Activated T-cell treated with anti-CD3 and anti-CD28 coated beads for 24 hours (primary cell): ENCODE results near the gene HMGN5.

Source experiments
- DNase-seq: peaks from one replicate; pipeline ENCODE4 v3.0.0-alpha.2; 2020; ENCODE audit warnings: low read depth

Gene HMGN5

GRCh38 chrX:81201671-81202455, at the start of gene HMGN5, which contains the start of gene SH3BGRL:
TSS of gene HMGN5 (minus strand) at chrX:81201913. CDS start at chrX:81121549, 80,364 bp downstream.
TSS of gene SH3BGRL (plus strand) at chrX:81202102. CDS start at chrX:81202201, 99 bp downstream.
- DNase-seq = peak; percentile 56

GRCh38 chrX:81241753-81242152, 40.0 kb upstream of the HMGN5 start:
- DNase-seq = no peak

GRCh38 chrX:81240701-81241331, 39.1 kb upstream of the HMGN5 start:
- no peak for DNase-seq

- no peak for DNase-seq
Measured at GRCh38 chrX:81238166-81238565, 36.5 kb upstream of the HMGN5 start.

- no peak for DNase-seq
Measured at GRCh38 chrX:81237516-81237915, 35.8 kb upstream of the HMGN5 start.

- no peak for DNase-seq
Measured at GRCh38 chrX:81232218-81232617, 30.5 kb upstream of the HMGN5 start.

GRCh38 chrX:81231476-81231875, 29.8 kb upstream of the HMGN5 start:
- DNase-seq = no peak

- DNase-seq = no peak
Measured at GRCh38 chrX:81229901-81230300, 28.2 kb upstream of the HMGN5 start.

GRCh38 chrX:81229229-81229628, 27.5 kb upstream of the HMGN5 start:
- no peak for DNase-seq

- DNase-seq = no peak
Measured at GRCh38 chrX:81215685-81216084, 14.0 kb upstream of the HMGN5 start.

- DNase-seq = no peak
Measured at GRCh38 chrX:81208916-81209315, 7.2 kb upstream of the HMGN5 start.

- DNase-seq = no peak
Measured at GRCh38 chrX:81206476-81206875, 4.8 kb upstream of the HMGN5 start.

- DNase-seq = no peak
Measured at GRCh38 chrX:81205551-81205950, 3.8 kb upstream of the HMGN5 start.

GRCh38 chrX:81202943-81203342, 1.2 kb upstream of the HMGN5 start:
- DNase-seq = no peak

GRCh38 chrX:81202456-81202819, 725 bp upstream of the HMGN5 start:
- no peak for DNase-seq

GRCh38 chrX:81201071-81201470, 642 bp downstream of the HMGN5 start:
- no peak for DNase-seq

GRCh38 chrX:81195712-81196111, 6.0 kb downstream of the HMGN5 start:
- peak; percentile 37 for DNase-seq

GRCh38 chrX:81195259-81195658, 6.5 kb downstream of the HMGN5 start:
- no peak for DNase-seq

- DNase-seq = no peak
Measured at GRCh38 chrX:81174286-81174685, 27.4 kb downstream of the HMGN5 start.

GRCh38 chrX:81168391-81168790, 33.3 kb downstream of the HMGN5 start:
- no peak for DNase-seq

- DNase-seq = peak; percentile 78
Measured at GRCh38 chrX:81121513-81122363, 80.0 kb downstream of the HMGN5 start.

GRCh38 chrX:81120936-81121371, 80.8 kb downstream of the HMGN5 start:
- peak; percentile 7 for DNase-seq
